Mononuclear cell (primary cell): ENCODE measurements around the gene RFPL1. TPM values are rescaled to one million over a fixed set of nuclear protein-coding genes. Genes with fewer than 3 reads are reported as not detected.
"Not testable (repeated sequence)": the region's sequence is repeated elsewhere in the genome, so short reads cannot be mapped to it uniquely, and the experiment has no call there.

Experiments used
- H3K27me3 ChIP-seq: 2 replicates; pipeline ENCODE4 v1.6.0; 2011; ENCODE audit warnings: low read length, control low read depth; ENCODE audit not compliant: insufficient read depth
- H3K4me1 ChIP-seq: 2 replicates; pipeline ENCODE4 v1.5.1; 2011; ENCODE audit warnings: mild to moderate bottlenecking, low read length, control low read depth; ENCODE audit not compliant: insufficient read depth
- H3K4me3 ChIP-seq: 2 replicates; pipeline ENCODE4 v1.5.1; 2011; ENCODE audit warnings: mild to moderate bottlenecking, low read length, moderate library complexity
- H3K9me3 ChIP-seq: 2 replicates; pipeline ENCODE4 v1.5.1; 2011; ENCODE audit warnings: low read depth, mild to moderate bottlenecking, control low read depth, low read length
- total RNA-seq: library from RNA; depleted of rRNA; stranded (reverse); fragments of >200 nt; gene quantifications from one replicate; pipeline ENCODE4 v1.2.3, GENCODE V29; 2012

Gene RFPL1
- total RNA-seq, result not detected

DNA sequence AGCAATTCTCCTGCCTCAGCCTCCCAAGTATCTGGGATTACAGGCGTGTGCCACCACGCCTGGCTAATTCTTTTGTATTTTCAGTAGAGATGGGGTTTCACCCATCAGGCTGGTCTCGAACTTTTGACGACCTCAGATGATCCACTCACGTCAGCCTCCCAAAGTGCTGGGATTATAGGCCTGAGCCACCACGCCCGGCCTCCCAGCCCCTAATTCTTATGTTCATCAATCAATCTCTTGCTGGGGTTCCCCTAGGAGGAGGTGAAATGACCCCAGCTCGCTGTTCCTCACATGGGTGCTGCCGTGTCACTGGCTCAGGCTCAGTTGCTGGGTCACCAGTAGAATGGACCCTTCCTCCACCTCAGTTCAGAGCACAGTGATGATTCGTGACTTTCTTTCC lies at the start of gene RFPL1:
RFPL1 (plus strand) TSS at position 301 of the 400 bp plus-strand sequence.
- not testable (repeated sequence) for H3K27me3 ChIP-seq, H3K4me1 ChIP-seq, H3K9me3 ChIP-seq, H3K4me3 ChIP-seq

DNA sequence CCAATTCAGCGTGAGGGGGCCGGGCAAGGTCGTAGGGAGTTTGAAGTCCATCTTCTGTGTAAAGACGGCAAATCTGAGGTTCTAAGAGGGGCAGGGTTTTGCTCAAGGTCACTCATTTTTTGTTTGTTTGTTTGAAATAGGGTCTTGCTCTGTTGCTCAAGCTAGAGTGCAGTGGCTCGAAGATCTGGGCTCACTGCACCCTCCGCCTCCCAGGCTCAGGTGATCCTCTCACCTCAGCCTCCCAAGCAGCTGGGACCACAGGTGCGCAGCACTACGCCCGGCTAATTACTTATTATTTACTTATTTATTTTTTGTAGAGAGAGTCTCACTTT lies 49.7 kb upstream of the RFPL1 start:
- Histone ChIP-seq H3K27me3 (no peaks in the 10 kb centered on the region), H3K4me1 (peaks cover 56% of the 10 kb centered on the region), H3K9me3 (no peaks in the 10 kb centered on the region), H3K4me3 (peak overlapping the region; percentile 74)

DNA sequence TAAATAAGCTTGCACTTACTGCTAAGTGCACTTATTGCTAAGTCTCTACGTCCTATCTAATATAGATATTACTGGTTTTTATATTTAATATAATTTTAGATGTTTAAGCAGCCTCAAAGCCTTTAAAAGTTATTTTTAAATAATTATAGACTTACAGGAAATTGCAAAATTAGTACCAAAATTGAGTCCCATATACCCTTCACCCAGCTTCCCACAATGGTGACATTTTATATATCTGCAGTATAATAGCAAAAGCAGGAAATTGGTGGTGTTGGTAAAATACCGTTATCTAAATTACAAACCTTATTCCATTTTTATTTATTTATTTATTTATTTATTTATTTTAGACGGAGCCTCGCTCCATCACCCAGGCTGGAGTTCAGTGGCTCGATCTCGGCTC lies 48.1 kb upstream of the RFPL1 start:
- Histone ChIP-seq H3K4me3 (no peak overlapping the region), H3K9me3 (no peaks in the 10 kb centered on the region), H3K4me1 (peaks cover 48% of the 10 kb centered on the region), H3K27me3 (no peaks in the 10 kb centered on the region)

DNA sequence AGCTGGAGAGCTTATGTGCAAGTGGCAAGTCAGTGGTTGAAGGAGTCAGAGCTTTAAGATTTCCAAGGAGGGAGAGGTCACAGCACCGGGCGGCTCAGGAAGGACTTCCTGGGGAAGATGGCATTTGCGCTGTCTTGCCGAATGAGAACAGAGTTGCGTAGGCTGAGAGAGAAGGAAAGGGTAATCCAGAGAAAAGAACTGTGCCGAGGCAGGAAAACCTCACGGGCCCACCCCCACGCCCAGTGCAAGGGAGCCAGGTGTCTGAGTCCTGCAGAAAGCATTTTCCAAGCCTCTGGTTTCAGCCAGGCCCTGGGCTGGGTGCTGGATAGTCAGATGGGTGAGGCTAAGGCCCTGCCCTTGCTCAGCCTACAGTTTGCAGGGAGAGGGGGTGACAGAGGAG lies 46.8 kb upstream of the RFPL1 start:
- Histone ChIP-seq H3K27me3 (no peaks in the 10 kb centered on the region), H3K4me1 (peaks cover 36% of the 10 kb centered on the region), H3K9me3 (no peaks in the 10 kb centered on the region), H3K4me3 (no peak overlapping the region)

DNA sequence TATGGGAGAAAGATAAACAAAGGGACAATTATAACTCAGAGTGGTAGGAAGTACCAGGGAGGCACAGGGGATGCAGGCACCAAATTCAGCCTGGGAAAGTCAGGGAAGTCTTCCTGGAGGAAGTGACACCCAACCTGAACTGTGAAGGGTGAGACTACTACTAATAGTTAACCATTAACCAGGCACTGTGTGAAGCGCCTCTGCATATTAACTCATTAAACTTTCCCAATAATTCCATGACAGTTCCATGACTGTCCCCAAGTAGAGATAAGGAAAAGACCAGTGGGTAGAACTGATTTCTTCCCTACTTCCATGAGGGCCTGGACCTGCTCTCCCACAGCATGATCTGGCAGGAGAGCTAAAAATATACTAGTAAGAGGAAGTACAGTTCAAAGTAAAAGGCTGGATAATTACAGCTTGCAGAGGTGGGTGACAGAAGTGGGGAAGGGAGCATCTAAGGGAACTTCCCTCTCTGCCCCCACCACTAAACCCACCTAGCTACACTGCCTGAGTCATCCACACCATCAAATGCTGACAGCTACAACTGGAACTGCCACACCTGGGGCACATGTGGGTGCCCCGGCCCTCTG lies 45.3 kb upstream of the RFPL1 start:
- H3K27me3 ChIP-seq, result no peaks in the 10 kb centered on the region
- peaks cover 20% of the 10 kb centered on the region for H3K4me1 ChIP-seq
- H3K4me3 ChIP-seq, result no peak overlapping the region
- H3K9me3 ChIP-seq, result no peaks in the 10 kb centered on the region

DNA sequence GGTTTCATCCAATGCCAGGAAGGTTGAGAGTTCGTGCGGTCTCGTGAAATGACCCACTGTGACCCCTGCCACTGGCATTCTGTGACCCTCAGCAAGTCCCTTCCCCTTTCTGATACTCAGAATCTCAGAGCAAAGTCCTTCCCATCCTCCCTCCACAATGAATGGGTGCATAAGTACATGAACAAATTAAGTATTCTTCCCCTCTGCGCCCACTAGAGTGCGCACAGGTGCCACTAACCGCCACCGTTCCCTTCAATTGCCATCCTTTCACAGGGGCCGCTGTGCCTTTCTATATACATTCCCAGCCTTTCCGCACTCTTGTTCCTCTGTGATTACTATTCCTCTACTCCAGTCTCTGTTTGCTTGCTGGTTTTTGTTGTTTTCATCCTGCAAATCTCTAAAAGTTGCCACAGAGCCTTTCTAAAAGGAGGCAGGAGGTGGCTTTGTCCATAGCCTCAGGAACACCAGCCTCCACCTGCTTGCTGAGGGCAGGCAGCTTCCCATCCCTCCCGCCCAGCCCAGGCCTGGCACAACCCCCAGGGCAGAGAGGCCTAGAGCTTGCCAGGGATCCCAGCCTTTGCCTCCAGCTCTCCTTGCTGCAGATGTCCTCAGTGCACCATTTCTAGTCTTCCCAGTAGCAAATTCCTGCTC lies 43.3 kb upstream of the RFPL1 start:
- H3K27me3 ChIP-seq, result no peaks in the 10 kb centered on the region
- H3K4me1 ChIP-seq, result peaks cover 13% of the 10 kb centered on the region
- no peaks in the 10 kb centered on the region for H3K9me3 ChIP-seq
- no peak overlapping the region for H3K4me3 ChIP-seq

DNA sequence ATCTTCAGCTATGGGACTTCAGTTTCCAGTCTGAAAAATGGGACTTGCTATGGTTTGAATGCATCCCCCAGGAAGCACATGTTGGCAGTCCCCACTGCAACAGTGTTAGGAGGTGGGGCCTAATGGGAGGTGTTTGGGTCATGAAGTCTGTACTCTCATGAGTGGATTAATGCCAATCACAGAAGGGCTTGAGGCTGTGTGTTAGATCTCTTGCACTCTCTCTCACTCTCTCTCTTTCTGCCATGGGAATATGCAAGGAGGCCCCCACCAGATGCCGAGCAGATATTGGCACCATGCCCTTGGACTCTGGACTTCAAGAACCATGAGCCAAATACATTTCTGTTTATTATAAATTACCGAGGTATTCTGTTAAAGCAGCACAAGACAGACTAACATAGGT lies 42.3 kb upstream of the RFPL1 start:
- Histone ChIP-seq H3K4me1 (peaks cover 13% of the 10 kb centered on the region), H3K27me3 (no peaks in the 10 kb centered on the region), H3K9me3 (no peaks in the 10 kb centered on the region), H3K4me3 (no peak overlapping the region)

DNA sequence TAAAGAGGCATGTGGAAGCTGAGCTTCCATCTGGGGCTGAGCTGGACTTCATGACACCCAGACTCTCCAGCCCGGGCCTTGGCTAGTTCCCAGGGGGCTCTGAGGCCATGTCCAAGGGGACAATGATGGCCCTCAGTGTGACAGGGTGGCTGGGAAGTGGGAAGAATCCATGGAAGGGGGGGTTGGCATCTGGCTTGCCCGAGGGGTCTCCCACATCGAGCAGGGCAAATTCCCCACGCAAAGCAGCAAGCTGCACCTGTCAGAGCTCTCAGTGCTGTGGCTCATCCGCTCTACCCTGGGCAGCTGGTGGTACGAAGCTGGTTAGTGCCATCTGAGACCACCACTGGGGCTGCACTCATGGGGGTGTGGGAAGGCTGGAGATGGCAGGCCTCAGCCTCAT lies 40.6 kb upstream of the RFPL1 start:
- no peaks in the 10 kb centered on the region for H3K27me3 ChIP-seq
- peaks cover 13% of the 10 kb centered on the region for H3K4me1 ChIP-seq
- H3K9me3 ChIP-seq, result no peaks in the 10 kb centered on the region
- no peak overlapping the region for H3K4me3 ChIP-seq

DNA sequence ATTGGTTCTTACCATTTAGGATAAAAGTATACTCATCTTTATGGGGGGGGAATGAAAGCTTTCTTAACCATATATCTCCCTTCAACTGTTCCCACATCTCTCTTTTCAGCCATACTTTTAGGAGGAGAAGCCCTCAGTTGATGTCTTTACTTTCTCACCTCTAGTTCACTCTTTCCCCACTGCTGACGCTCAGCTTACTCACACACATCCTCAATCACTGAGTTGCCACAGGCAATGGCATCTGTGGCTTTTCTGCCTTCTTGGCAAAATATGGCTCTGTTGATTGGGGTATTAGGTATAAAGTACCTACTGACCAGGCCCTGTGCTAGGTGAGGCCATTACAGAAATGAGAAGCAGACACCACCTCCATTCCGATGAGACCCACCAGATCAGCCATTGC lies 37.8 kb upstream of the RFPL1 start:
- Histone ChIP-seq H3K4me1 (no peaks in the 10 kb centered on the region), H3K4me3 (no peak overlapping the region), H3K27me3 (no peaks in the 10 kb centered on the region), H3K9me3 (no peaks in the 10 kb centered on the region)

DNA sequence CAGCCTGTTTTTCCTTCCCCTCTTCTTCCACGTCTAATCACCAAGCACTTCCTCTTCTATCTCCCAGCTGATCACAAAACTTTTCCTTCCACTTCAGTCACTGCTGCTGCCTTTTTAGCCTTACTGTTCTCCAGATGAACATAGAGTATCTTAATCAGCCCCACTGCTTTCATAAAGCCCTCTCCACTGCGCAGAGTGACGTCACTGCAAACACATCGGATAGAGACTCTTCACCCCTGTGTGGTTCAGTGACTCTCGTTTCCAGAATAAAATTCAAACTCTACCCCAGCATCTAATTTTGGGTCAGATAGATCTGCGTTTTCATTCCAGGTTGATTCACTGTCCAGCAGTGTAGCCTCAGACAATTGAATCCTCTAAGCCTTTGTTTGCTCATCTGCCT lies 36.8 kb upstream of the RFPL1 start:
- not testable (repeated sequence) for H3K27me3 ChIP-seq, H3K4me3 ChIP-seq, H3K9me3 ChIP-seq, H3K4me1 ChIP-seq

DNA sequence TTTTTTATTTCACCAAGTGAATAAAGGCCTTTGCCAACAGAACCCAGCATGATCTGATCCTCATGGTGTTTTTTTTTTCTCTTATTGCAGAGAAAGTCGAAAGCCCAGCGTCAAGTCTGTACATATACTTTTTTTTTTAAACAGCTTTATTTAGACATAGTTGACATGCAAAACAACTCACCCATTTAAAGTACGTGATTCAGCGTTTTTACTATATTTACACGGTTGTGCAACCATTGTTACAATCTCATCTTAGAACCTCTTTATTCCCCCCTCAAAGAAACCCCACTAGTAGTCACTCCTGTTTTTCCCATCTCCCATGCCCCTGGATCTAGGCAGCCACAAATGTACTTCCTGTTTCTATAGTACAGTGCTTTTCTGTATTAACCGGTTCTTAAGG lies 29.4 kb upstream of the RFPL1 start:
- Histone ChIP-seq H3K4me1 (peaks cover 29% of the 10 kb centered on the region), H3K27me3 (no peaks in the 10 kb centered on the region), H3K9me3 (no peaks in the 10 kb centered on the region), H3K4me3 (no peak overlapping the region)

DNA sequence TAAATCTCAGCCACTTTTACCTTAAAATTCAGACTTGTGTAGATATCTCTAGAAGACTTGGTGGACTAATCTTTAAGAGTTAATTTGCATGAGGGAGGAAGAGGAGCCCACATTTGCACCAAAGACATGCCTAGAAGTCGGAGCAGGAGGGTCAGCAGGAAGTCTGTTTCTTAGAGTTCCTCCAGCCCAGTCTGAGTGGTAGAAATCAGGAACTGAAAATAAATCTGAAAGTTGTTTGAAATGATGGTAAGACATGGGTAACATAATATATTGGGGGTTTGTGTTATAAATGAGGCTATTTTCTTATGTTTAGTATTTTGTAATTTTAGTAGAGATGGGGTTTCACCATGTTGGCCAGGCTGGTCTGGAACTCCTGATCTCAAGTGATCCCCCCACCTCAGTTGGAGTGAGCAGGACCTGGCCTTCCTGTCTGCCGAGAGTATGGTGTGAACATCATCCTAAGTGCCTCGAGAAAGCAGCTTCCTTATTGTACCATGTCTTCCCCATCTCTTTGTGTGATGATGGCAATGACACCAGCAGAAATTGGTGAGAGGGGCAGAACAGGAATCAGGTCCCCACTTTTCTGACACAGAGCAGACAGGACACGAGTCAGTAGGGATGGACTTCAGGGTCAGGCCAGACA lies 26.7 kb upstream of the RFPL1 start:
- H3K4me1 ChIP-seq, result peaks cover 43% of the 10 kb centered on the region
- not testable (repeated sequence) for H3K9me3 ChIP-seq, H3K27me3 ChIP-seq, H3K4me3 ChIP-seq

DNA sequence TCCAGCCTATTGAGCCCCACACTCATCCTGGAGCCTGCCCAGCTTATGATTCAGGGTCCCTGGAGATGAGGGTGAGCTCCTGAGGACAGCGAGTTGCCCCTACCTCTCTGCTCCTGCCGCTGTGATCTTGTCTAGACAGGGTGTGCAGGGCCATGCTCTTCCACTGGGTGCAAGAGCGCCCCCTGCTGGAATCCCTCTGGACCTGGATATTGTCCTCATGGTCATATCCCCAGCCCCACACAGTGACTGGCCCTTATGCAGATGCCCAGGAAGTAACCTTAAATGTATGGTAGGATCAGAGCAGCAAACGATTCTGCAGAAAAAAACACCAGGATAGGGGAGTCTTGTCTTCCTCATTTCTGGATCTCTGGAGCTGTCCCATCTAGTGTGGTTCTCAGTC lies 25.6 kb upstream of the RFPL1 start:
- H3K4me3 ChIP-seq, H3K9me3 ChIP-seq, H3K27me3 ChIP-seq: not testable (repeated sequence)
- peaks cover 43% of the 10 kb centered on the region for H3K4me1 ChIP-seq

DNA sequence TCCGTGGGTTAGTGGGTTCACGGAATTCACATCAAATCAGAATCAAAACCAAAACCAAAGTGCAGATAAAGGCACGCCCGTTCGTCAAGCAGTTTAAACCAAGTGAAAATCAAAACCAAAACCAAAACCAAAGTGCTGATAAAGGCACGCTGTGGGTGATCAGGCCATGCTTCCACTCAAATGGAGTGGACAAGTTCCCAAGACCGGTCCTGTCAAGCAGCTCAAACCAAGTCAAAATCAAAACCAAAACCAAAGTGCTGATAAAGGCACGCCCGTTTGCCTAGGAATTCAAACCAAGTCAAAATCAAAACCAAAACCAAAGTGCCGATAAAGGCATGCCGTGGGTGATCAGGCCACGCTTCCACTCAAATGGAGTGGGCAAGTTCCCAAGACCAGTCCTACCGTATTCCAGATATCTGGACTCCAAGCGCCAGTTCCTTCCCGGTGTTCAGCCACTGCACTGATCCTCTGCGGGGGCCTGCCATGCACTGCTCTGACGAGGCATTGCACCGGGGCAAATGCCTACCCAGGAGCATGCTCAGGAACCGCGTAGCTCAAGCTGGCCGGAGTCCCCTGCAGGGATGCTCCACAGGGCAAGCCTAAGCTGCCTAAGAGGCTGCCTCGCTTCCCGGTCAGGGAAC lies 23.3 kb upstream of the RFPL1 start:
- H3K4me1 ChIP-seq, result peaks cover 37% of the 10 kb centered on the region
- H3K9me3 ChIP-seq, H3K27me3 ChIP-seq: not testable (repeated sequence)
- peak overlapping the region; percentile 33 for H3K4me3 ChIP-seq

DNA sequence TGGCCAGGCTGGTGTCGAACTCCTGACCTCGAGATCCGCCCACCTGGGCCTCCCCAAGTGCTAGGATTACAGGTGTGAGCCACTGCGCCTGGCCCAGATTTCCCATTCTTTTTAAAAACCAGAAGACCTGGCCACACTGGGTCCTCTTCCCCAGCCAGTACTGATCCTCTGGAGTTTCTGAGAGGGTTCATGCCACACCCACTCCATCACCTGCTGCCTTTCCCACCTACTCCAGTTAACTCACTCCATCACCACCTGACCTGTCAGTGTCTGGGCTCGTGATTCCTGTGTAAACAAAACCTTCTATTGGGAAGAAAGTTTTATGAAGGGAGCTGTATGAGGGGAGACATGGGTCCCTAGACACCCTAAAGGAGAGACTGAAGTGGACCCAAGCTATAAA lies 19.7 kb upstream of the RFPL1 start:
- H3K4me1 ChIP-seq, result peaks cover 15% of the 10 kb centered on the region
- H3K27me3 ChIP-seq, H3K9me3 ChIP-seq, H3K4me3 ChIP-seq: not testable (repeated sequence)

DNA sequence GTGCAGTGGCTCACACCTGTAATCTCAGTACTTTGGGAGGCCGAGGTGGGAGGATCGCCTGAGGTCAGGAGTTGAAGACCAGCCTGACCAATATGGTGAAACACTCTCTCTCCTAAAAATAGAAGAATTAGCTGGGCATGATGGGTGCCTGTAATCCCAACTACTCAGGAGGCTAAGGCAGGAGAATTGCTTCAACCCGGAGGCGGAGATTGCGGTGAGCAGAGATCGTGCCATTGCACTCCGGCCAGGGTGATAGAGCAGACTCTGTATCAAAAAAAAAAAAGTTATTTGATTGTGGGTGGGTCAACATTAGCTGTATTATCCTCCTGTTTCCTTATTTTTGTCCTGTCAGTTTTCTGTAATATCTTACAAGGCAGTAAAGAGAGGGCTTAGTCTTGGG lies 11.9 kb upstream of the RFPL1 start:
- Histone ChIP-seq H3K4me1 (no peaks in the 10 kb centered on the region), H3K9me3 (no peaks in the 10 kb centered on the region), H3K4me3 (no peak overlapping the region), H3K27me3 (no peaks in the 10 kb centered on the region)
